KMS-11 (cell line): ENCODE data around the gene PRKACG.
"Not testable (repeated sequence)": the region's sequence is repeated elsewhere in the genome, so short reads cannot be mapped to it uniquely, and the experiment has no call there.

Experiments
- H2AFZ ChIP-seq: fragments of 200-600 bp; sonication (generic); 2 replicates; pipeline ENCODE4 v1.6.1; 2016; ENCODE audit warnings: antibody characterized with exemption, mixed run types, low read depth
- H3K27ac ChIP-seq: fragments of 200-600 bp; sonication (generic); 2 replicates; pipeline ENCODE4 v1.6.1; 2016; ENCODE audit warnings: mild to moderate bottlenecking, mixed run types
- H3K27me3 ChIP-seq: fragments of 200-600 bp; sonication (generic); 2 replicates; pipeline ENCODE4 v1.6.1; 2017; ENCODE audit warnings: mild to moderate bottlenecking, low read depth, mixed run types, moderate library complexity; ENCODE audit not compliant: insufficient read depth
- H3K36me3 ChIP-seq: fragments of 200-600 bp; sonication (generic); 2 replicates; pipeline ENCODE4 v1.6.1; 2017; ENCODE audit warnings: mild to moderate bottlenecking, mixed run types; ENCODE audit not compliant: insufficient read depth
- H3K4me1 ChIP-seq: fragments of 200-600 bp; sonication (generic); 2 replicates; pipeline ENCODE4 v1.6.1; 2016; ENCODE audit warnings: mild to moderate bottlenecking, low read depth, mixed run types; ENCODE audit not compliant: poor library complexity, severe bottlenecking
- H3K4me2 ChIP-seq: fragments of 200-600 bp; sonication (generic); 2 replicates; pipeline ENCODE4 v1.7.0; 2016; ENCODE audit warnings: mild to moderate bottlenecking, mixed run types
- H3K4me3 ChIP-seq: fragments of 200-600 bp; sonication (generic); IDR thresholded peaks from 2 replicates; pipeline ENCODE4 v1.6.1; 2017; ENCODE audit warnings: low read depth, low read length, mixed read lengths; ENCODE audit not compliant: insufficient read depth
- H3K79me2 ChIP-seq: fragments of 200-600 bp; sonication (generic); 2 replicates; pipeline ENCODE4 v1.6.1; 2016; ENCODE audit warnings: low read depth, mixed run types; ENCODE audit not compliant: insufficient read depth
- H3K9ac ChIP-seq: fragments of 200-600 bp; sonication (generic); 2 replicates; pipeline ENCODE4 v1.6.1; 2016; ENCODE audit warnings: mild to moderate bottlenecking, mixed run types
- H4K20me1 ChIP-seq: fragments of 200-600 bp; sonication (generic); 2 replicates; pipeline ENCODE4 v1.6.1; 2016; ENCODE audit warnings: mild to moderate bottlenecking, mixed run types; ENCODE audit not compliant: insufficient read depth
- TF ChIP-seq, protein P1 (sequence below): fragments of 200-600 bp; sonication (generic); conservative IDR thresholded peaks from 2 replicates; pipeline ENCODE4 v1.6.1; 2017; ENCODE audit warnings: low read depth, mild to moderate bottlenecking, antibody characterized with exemption, low read length, moderate library complexity, mixed read lengths

PRKACG gene

GRCh38 chr9:68995776-68996175, 18.1 kb downstream of the PRKACG start:
- no peaks in the 10 kb centered on the region for H4K20me1 ChIP-seq
- no peak overlapping the region for H3K27ac ChIP-seq
- no peaks in the 10 kb centered on the region for H3K27me3 ChIP-seq
- TF ChIP-seq, protein P1, sequence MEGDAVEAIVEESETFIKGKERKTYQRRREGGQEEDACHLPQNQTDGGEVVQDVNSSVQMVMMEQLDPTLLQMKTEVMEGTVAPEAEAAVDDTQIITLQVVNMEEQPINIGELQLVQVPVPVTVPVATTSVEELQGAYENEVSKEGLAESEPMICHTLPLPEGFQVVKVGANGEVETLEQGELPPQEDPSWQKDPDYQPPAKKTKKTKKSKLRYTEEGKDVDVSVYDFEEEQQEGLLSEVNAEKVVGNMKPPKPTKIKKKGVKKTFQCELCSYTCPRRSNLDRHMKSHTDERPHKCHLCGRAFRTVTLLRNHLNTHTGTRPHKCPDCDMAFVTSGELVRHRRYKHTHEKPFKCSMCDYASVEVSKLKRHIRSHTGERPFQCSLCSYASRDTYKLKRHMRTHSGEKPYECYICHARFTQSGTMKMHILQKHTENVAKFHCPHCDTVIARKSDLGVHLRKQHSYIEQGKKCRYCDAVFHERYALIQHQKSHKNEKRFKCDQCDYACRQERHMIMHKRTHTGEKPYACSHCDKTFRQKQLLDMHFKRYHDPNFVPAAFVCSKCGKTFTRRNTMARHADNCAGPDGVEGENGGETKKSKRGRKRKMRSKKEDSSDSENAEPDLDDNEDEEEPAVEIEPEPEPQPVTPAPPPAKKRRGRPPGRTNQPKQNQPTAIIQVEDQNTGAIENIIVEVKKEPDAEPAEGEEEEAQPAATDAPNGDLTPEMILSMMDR: no peak
- no peak overlapping the region for H3K4me3 ChIP-seq
- no peaks in the 10 kb centered on the region for H3K79me2 ChIP-seq
- H3K36me3 ChIP-seq: no peaks in the 10 kb centered on the region
- H3K4me1 ChIP-seq: peaks cover 4% of the 10 kb centered on the region
- H3K9ac ChIP-seq: no peak overlapping the region
- H3K4me2 ChIP-seq: no peak overlapping the region
- H2AFZ ChIP-seq: no peak overlapping the region

DNA sequence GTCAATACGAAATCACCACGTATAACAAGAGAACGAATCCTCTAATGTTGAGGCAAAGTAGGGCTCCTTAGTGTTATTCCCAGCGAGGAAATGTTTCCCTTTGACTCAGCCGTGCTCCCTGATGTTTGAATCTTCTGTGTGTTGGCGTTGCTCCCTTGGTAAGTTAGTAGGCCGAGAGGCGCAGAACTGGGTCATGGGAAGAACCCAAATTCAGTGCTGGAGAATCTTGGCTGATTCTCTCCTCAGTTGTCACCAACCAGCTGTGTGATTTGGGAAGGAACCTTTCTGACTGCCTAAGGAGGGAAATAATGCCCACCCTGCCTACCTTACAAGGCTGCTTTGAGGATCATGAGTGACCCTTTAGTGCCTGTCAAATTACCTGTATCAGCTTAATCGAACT, 22.5 kb downstream of the PRKACG start:
- TF ChIP-seq, protein P1: no peak
- no peak overlapping the region for H3K4me3 ChIP-seq
- H3K36me3 ChIP-seq: no peaks in the 10 kb centered on the region
- H3K4me2 ChIP-seq: no peak overlapping the region
- no peaks in the 10 kb centered on the region for H3K79me2 ChIP-seq
- H3K9ac ChIP-seq: no peak overlapping the region
- H3K27me3 ChIP-seq: no peaks in the 10 kb centered on the region
- no peaks in the 10 kb centered on the region for H4K20me1 ChIP-seq
- no peak overlapping the region for H2AFZ ChIP-seq
- no peaks in the 10 kb centered on the region for H3K4me1 ChIP-seq
- H3K27ac ChIP-seq: no peak overlapping the region

DNA sequence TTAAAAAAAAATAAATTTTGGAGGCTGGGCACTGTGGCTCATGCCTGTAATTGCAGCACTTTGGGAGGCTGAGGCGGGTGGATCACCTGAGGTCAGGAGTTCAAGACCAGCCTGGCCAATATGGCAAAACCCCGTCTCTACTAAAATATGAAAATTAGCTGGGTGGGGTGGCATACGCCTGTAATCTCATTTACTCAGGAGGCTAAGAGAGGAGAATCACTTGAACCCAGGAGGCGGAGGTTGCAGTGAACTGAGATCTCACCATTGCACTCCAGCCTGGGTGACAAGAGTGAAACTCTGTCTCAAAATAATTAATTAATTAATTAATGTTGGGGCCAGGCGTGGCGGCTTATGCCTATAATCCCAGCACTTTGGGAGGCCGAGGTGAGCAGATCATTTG, 27.0 kb downstream of the PRKACG start:
- not testable (repeated sequence) for H3K79me2 ChIP-seq, H3K4me2 ChIP-seq, H3K4me1 ChIP-seq, H3K27ac ChIP-seq, H3K4me3 ChIP-seq, H3K9ac ChIP-seq, H4K20me1 ChIP-seq, H3K36me3 ChIP-seq, H2AFZ ChIP-seq, H3K27me3 ChIP-seq

DNA sequence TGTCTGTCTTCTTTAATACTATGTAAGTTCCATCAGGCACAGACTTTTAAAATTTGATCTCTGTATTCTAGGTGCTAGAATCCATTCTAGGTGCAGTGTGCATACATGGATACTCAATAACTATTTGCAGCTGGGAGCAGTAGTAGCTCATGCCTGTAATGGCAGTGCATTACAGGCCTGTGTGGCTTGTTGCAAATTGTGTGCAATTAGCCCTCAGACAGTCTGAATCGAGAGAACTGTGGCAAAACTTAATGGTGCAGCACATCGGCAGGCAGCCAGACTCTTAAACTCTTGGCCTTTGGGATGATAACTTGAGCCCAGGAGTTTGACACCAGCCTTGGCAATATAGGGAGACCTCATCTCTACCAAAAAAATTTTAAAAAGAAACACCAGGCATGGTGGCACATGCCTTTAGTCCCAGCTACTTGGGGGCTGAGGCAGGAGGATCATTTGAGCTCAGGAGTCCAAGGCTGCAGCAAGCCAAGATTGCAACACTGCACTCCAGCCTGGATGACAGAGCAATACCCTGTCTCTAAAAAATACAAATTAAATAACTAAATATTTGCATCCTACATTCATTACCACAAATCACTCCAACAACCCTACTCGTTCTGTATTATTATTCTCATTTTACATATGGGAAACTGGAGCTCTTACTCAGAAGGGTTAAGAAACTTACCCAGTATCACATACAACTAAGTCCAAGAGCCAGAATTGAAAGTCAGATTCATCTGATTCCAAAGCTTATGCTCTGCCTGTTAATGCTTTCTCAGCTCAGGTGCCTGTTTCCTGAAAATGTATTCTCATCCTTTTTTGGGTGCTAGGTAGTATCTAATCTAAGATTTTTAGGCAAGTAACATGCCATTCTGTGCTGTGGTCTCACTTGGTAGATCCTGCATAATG, 30.1 kb downstream of the PRKACG start:
- Histone ChIP-seq H3K79me2 (no peaks in the 10 kb centered on the region), H4K20me1 (no peaks in the 10 kb centered on the region), H2AFZ (no peak overlapping the region), H3K4me2 (no peak overlapping the region), H3K27ac (no peak overlapping the region), H3K36me3 (no peaks in the 10 kb centered on the region), H3K4me1 (no peaks in the 10 kb centered on the region), H3K27me3 (no peaks in the 10 kb centered on the region), H3K4me3 (no peak overlapping the region), H3K9ac (no peak overlapping the region)
- TF ChIP-seq, protein P1: no peak

DNA sequence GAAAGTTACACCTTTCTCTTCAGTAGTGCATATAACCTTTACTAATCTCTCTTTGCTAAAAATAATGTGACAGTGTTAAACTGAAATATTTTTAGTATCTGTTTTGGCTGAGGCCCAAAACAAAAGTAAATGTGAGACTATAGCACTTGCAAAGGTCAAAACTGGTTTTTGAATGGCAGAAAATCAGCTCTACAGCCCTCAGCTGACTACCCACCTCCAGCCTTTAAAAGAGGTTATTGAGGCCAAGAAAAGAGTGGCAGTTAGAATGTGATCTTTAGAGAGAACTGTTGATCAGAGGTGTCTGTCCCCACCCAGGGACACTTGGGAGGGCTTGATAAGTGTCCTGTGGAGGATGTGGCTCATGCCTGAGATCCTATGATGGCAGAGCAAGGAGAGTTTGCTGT, 30.9 kb downstream of the PRKACG start:
- no peaks in the 10 kb centered on the region for H3K27me3 ChIP-seq
- H2AFZ ChIP-seq: no peak overlapping the region
- TF ChIP-seq, protein P1: no peak
- H4K20me1 ChIP-seq: no peaks in the 10 kb centered on the region
- H3K27ac ChIP-seq: no peak overlapping the region
- no peak overlapping the region for H3K4me2 ChIP-seq
- no peaks in the 10 kb centered on the region for H3K4me1 ChIP-seq
- H3K9ac ChIP-seq: no peak overlapping the region
- H3K4me3 ChIP-seq: no peak overlapping the region
- H3K79me2 ChIP-seq: no peaks in the 10 kb centered on the region
- no peaks in the 10 kb centered on the region for H3K36me3 ChIP-seq
